HG03460 (cell line): ENCODE data around the gene DNASE1.

ENCODE experiments used
- ATAC-seq: cut with Tn5 transposase; IDR thresholded peaks from one replicate; pipeline ENCODE4 v1.9.1; 2021; ENCODE audit not compliant: unreplicated experiment

DNASE1 gene

DNA sequence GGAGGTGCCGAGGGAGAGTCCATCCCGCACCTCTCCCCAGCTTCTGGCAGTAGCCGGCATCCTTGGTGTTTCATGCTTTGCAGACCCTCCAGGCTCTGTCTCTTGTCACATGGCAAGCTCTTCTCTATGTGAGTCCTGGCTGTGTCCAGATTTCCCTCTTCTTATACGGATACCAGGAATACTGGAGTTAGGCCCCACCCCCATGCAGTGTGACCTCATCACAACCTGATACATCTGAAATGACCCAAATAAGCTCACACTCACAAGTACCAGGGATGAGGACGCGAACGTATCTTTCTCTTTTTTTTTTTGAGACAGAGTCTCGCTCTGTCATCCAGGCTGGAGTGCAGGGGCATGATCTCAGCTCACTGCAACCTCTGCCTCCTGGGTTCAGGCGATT lies 39.6 kb downstream of the DNASE1 start:
- ATAC-seq, result no peak

DNA sequence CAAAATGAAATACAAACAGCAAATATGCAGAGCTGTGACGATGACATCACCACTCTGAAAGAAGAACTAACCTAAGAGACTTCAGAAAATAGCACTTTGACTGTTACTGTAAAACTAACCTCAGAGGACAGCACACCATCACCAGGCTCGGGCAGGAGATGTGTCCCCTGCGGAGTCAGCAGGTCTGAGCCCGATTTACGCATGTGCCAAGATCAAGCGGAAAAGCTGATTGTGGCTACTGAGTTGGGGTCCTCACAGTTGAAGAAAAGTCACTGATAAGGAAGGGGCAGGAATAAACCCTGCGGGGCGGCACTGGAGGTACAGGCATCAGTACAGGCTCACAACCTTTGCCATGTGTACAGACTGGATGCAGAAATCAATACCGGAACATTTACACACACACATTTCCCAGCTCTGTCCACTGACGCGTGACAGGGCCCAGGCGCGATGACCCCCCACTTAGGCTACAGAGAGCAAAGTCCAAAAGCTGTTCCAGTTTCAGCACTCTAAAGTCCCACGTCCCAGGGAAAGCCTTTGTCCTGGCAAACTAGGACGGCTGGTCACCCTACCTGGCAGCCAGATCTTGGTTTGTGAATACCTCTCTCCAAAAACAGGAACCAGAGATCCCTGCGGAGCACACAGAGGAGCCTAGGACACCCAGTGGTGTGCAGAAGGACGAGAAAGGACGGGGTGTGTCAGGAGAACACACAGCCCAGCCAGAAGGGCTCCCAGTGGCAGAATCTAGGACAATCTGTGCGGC lies 41.3 kb downstream of the DNASE1 start:
- no peak for ATAC-seq

- ATAC-seq, result no peak
Measured at GRCh38 chr16:3696425-3697218, 42.1 kb downstream of the DNASE1 start.

- ATAC-seq, result no peak
Measured at GRCh38 chr16:3698941-3699340, 44.5 kb downstream of the DNASE1 start.

DNA sequence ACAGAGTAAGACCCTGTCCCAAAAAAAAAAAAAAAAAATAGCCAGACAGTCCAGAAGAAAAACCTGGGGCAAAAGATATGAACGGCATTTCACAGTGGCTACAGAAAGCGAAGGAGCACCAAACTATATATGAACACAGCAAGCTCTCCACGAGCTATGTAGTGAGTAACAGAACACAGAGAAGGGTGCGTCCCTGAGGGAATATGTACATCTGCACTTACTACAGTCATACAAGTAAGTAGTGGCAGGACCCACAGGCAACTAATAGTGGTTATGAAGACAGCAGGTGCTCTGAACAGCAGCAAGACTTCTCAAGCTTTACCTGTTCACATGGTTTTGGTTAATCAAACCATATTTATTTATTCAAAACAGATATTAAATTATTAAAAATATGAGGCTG lies 47.0 kb downstream of the DNASE1 start:
- no peak for ATAC-seq

DNA sequence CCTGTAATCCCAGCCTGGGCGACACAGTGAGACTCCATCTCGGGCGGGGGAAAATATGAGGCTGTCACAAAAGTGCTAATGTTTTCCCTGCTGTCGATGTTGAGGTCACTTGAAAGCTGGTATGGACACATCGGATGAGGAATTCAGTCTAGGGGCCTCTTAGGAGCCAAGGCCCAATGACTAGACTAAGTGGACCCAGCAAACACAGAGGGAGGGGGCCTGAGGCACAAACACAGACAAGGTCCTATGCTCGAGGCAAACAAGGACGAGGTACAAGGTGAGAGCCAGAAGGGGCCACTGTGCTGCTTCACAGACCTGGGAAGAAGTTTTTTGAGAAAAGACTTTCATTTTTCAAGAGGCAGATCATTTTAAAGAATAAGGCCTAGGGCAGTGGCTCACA lies 47.6 kb downstream of the DNASE1 start:
- ATAC-seq, result no peak

DNA sequence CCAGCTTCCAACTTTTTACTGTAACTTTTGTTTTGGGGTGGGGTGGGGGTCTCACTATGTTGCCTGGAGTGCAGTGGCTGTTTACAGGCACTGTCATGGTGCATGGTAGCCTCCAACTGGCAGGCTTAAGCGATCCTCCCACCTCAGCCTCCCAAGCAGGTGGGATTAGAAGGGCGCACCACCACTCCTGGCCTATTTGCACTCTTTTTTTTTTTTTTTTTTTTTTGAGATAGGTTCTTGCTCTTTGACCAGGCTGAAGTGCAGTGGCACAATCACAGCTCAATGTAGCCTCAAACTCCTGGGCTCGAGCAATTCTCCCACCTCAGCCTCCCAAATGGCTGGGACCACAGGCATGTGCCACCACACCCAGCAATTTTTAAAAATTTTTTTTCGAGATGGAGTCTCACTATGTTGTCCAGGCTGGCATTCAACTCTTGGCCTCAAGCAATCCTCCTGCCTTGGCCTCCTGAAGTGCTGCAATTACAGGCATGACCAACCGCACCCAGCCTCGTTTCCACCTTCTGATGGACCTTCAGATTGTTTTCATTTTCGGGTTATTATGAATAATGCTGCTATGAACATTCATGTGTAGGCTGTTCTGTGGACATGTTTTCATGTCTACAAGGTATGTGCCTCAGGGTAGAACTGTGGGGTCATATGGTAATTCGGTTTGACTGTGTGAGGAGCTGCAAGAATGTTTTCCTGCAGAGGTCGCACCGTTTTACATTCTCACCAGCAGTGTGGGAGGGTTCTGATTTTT lies 51.9 kb downstream of the DNASE1 start:
- ATAC-seq, result no peak
